ENCODE data around the gene LMO1. TPM values are rescaled to one million over a fixed set of nuclear protein-coding genes. Genes with fewer than 3 reads are reported as not detected.

LMO1 gene
- polyA plus RNA-seq, 3 donors: not detected

GRCh38 chr11:8294251-8294935, 30.7 kb upstream of the LMO1 start:
- H4K20me1 ChIP-seq (ENCODE audit: insufficient read depth, low read length): no peaks in the 10 kb centered on the region
- peaks cover 2 to 5% (median 2%) of the 10 kb centered on the region in 3 donors for H3K27me3 Mint-ChIP-seq (ENCODE audit: low read depth in 3 of 3)
- H2AFZ ChIP-seq (ENCODE audit: insufficient read depth, low read depth, low read length, poor library complexity, severe bottlenecking): no peak overlapping the region
- H3K4me1 Mint-ChIP-seq: no peaks in the 10 kb centered on the region
- no peaks in the 10 kb centered on the region for H3K9me3 ChIP-seq (replicated peaks in 1 of 2; ENCODE audit: control insufficient read depth in 1 of 2, insufficient read depth in 1 of 2, low read length in 2 of 2)
- no peak for TF ChIP-seq CTCF (IDR thresholded peaks at IDR 0.05)
- no peak overlapping the region for H3K27ac ChIP-seq (ENCODE audit: low read depth in 1 of 2, low read length in 2 of 2)
- DNase-seq: no peak
- no peaks in the 10 kb centered on the region for H3K79me2 ChIP-seq (ENCODE audit: insufficient read depth, low read length)
- no peak overlapping the region for H3K4me3 ChIP-seq (replicated peaks in 1 of 3; ENCODE audit: low read depth in 2 of 3, low read length in 3 of 3)
- no peaks in the 10 kb centered on the region for H3K36me3 ChIP-seq (replicated peaks in 1 of 2; ENCODE audit: control insufficient read depth in 1 of 2, insufficient read depth in 2 of 2, low read length in 2 of 2)
- no peaks in the 10 kb centered on the region for H3K36me3 Mint-ChIP-seq
- H3K9ac ChIP-seq (ENCODE audit: insufficient read depth, low read length, poor library complexity, severe bottlenecking): no peak overlapping the region
- H3K4me2 ChIP-seq (replicated peaks; ENCODE audit: extremely low read depth, low read length, poor library complexity, severe bottlenecking): no peak overlapping the region
- WGBS (ENCODE audit: insufficient coverage): 94% methylated on average over 3 of the region's 8 CpGs
- no peak overlapping the region for H3K27ac Mint-ChIP-seq
- no peak overlapping the region for H3K4me3 Mint-ChIP-seq
- no peaks in the 10 kb centered on the region for H3K4me1 ChIP-seq (ENCODE audit: control insufficient read depth in 1 of 2, insufficient read depth in 2 of 2, low read length in 2 of 2)
- no peaks in the 10 kb centered on the region for H3K27me3 ChIP-seq (ENCODE audit: control insufficient read depth in 2 of 2, insufficient read depth in 2 of 2, low read length in 2 of 2)
- intact Hi-C loops (cut with micrococcal nuclease): no loop called here
- H3K9me3 Mint-ChIP-seq: peaks cover 0 to 3% (median 0%) of the 10 kb centered on the region in 7 donors

- no peak for DNase-seq
- Mint-ChIP-seq H3K36me3 (no peaks in the 10 kb centered on the region), H3K4me3 (no peak overlapping the region), H3K9me3 (no peaks in the 10 kb centered on the region), H3K4me1 (no peaks in the 10 kb centered on the region), H3K27me3 (ENCODE audit: low read depth in 3 of 3) (peaks cover 2 to 4% (median 3%) of the 10 kb centered on the region in 3 donors), H3K27ac (no peak overlapping the region)
- Histone ChIP-seq H3K4me2 (replicated peaks; ENCODE audit: extremely low read depth, low read length, poor library complexity, severe bottlenecking) (no peak overlapping the region), H3K27ac (ENCODE audit: low read depth in 1 of 2, low read length in 2 of 2) (no peak overlapping the region), H4K20me1 (ENCODE audit: insufficient read depth, low read length) (no peaks in the 10 kb centered on the region), H3K9ac (ENCODE audit: insufficient read depth, low read length, poor library complexity, severe bottlenecking) (no peak overlapping the region), H3K4me1 (ENCODE audit: control insufficient read depth in 1 of 2, insufficient read depth in 2 of 2, low read length in 2 of 2) (no peaks in the 10 kb centered on the region), H3K36me3 (replicated peaks in 1 of 2; ENCODE audit: control insufficient read depth in 1 of 2, insufficient read depth in 2 of 2, low read length in 2 of 2) (no peaks in the 10 kb centered on the region), H3K4me3 (replicated peaks in 1 of 3; ENCODE audit: low read depth in 2 of 3, low read length in 3 of 3) (no peak overlapping the region), H3K27me3 (ENCODE audit: control insufficient read depth in 2 of 2, insufficient read depth in 2 of 2, low read length in 2 of 2) (no peaks in the 10 kb centered on the region), H2AFZ (ENCODE audit: insufficient read depth, low read depth, low read length, poor library complexity, severe bottlenecking) (no peak overlapping the region), H3K9me3 (replicated peaks in 1 of 2; ENCODE audit: control insufficient read depth in 1 of 2, insufficient read depth in 1 of 2, low read length in 2 of 2) (no peaks in the 10 kb centered on the region), H3K79me2 (ENCODE audit: insufficient read depth, low read length) (no peaks in the 10 kb centered on the region)
- intact Hi-C loops (cut with micrococcal nuclease): no loop called here
- WGBS (ENCODE audit: insufficient coverage): 96% methylated on average over 4 of the region's 7 CpGs
- TF ChIP-seq CTCF (IDR thresholded peaks at IDR 0.05): no peak
These were observed 29.5 kb upstream of the LMO1 start for GRCh38 chr11:8293171-8293570.

All from CD14-positive monocyte (primary cell).